Stimulated activated CD4-positive, alpha-beta T cell treated with anti-CD3 and anti-CD28 coated beads, Interleukin-1b, Interleukin-23, amount 100 ng/mL, for 48 hours (primary cell): ENCODE data around the gene SIT1.
"Not testable (repeated sequence)": the region's sequence is repeated elsewhere in the genome, so short reads cannot be mapped to it uniquely, and the experiment has no call there.

Experiments
- DNase-seq: peaks from one replicate; pipeline ENCODE4 v3.0.0-alpha.2; 2020

Gene SIT1

DNA sequence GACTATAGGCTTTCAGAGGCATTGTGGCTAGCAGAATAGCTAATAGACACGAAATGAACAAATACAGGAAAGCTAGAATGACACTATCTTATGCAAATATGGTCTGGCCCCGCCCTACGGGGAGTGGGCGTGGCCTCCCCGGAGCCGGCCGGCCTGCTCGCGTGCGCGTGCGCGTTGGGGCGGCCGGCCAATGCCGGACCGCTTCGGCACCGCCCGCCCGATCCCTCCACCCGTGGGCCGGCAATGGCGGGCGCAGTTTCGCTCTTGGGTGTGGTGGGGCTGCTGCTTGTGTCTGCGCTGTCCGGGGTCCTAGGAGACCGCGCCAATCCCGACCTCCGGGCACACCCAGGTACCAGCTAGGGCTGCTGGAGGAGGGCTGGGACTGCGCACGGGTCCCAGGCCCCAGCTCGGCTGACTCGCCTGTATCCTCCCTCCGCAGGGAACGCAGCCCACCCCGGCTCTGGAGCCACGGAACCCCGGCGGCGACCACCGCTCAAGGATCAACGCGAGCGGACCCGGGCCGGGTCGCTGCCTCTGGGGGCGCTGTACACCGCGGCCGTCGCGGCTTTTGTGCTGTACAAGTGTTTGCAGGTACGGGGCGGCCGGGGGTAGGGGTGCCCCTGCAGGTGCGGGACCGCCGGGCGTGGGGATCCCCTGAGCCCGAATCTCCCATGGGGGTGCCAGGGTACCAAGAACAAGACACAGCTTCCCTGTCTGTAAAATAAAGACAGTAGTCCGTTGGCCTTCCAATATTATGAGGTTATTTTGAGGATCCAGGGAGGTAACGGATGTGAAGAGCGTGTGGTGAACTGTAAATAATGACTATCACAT is 7.6 kb upstream of the SIT1 start, which contains the start of gene CCDC107:
Gene CCDC107 (plus strand): TSS at position 156 of the 831 bp plus-strand sequence. CDS start 88 bp downstream, at position 244.
- DNase-seq, result peak; percentile 74

GRCh38 chr9:35657546-35658136 is 6.9 kb upstream of the SIT1 start, which contains the start of gene RMRP:
Gene RMRP (minus strand): TSS chr9:35658019.
- DNase-seq, result peak; percentile 97

DNA sequence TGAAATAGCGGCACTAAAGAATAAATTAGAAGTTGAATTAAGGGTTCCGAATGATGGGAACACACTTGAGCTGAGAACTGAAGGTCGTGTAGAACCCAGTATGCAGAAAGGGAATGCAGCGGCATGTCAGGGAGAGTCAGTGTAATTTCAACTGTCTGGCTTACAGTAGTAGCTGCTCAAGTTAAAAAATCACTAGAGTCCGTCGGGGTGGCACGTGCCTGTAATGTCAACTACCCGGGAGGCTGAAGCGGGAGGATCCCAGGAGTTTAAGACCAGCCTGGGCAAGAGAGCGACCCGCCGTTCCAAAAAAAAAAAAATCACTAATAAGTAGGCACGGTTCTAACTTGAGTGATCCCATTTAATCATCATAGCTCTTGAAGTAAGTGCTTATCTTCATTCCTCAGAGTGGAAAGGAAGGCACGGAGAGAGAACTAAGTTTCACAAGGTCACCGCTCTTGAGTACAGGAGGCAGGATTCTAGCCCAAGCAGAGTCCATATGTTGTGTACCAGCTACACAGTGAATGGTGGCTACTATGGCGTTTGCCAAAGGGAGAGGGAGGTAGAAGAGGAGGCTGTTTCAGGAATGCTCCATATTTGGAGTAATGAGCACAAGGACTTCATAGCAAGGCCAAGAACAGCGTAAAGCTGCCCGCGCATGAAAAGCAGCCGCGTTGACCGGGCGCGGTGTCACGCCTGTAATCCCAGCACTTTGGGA is 6.3 kb upstream of the SIT1 start:
- no peak for DNase-seq

GRCh38 chr9:35656348-35656747 is 5.6 kb upstream of the SIT1 start:
- DNase-seq, result no peak

GRCh38 chr9:35653611-35654010 is 2.9 kb upstream of the SIT1 start:
- DNase-seq, result no peak

GRCh38 chr9:35652829-35653209 is 2.1 kb upstream of the SIT1 start:
- no peak for DNase-seq

- DNase-seq, result no peak
Measured at GRCh38 chr9:35651956-35652828, 1.5 kb upstream of the SIT1 start.

- peak; percentile 36 for DNase-seq
Measured at GRCh38 chr9:35649431-35650340, 1.0 kb downstream of the SIT1 start.

GRCh38 chr9:35646533-35647265 is 4.0 kb downstream of the SIT1 start:
- DNase-seq, result peak; percentile 89

- no peak for DNase-seq
Measured at GRCh38 chr9:35646153-35646532, 4.6 kb downstream of the SIT1 start.

GRCh38 chr9:35645736-35646135 is 5.0 kb downstream of the SIT1 start:
- DNase-seq, result not testable (repeated sequence)

- no peak for DNase-seq
Measured at GRCh38 chr9:35643046-35643445, 7.7 kb downstream of the SIT1 start.

DNA sequence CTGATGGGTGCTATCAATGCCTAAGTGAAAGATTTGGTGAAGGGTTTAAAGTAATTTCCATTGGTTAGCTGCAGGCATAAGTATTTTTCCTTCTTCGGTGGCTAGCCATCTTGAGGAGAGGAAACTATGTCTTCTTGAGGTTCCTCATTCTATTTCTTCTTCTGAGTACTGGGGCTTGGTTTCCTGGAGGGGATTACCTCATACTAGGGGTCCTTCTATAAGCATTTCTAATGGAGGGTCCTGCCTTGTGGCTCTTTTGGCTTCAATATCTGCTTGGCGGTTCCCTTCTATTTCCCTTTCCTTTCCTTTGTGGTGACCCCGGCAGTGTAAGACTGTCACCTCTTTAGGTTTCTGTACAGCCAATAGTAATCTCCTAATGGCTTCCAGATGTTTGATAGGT is 9.3 kb downstream of the SIT1 start:
- DNase-seq, result not testable (repeated sequence)

DNA sequence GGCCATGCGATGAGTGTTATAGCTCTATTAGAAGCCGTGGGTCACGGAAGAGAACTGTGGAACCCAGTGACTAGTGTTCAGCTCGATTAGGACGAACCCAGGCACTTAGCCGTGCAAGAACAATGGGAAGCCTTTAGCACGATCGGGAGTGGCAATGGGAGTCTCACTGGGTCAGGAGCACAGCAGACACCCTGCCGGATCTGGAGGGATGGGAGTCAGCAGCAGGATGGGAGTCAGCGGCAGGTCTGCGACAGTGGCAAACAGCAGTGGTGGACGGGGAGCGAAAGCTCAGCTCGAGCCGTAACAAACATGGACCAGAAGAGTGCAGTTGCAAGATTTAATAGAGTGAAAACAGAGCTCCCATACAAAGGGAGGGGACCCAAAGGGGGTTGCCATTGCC is 10.3 kb downstream of the SIT1 start:
- not testable (repeated sequence) for DNase-seq

- no peak for DNase-seq
Measured at GRCh38 chr9:35639631-35640030, 11.1 kb downstream of the SIT1 start.

DNA sequence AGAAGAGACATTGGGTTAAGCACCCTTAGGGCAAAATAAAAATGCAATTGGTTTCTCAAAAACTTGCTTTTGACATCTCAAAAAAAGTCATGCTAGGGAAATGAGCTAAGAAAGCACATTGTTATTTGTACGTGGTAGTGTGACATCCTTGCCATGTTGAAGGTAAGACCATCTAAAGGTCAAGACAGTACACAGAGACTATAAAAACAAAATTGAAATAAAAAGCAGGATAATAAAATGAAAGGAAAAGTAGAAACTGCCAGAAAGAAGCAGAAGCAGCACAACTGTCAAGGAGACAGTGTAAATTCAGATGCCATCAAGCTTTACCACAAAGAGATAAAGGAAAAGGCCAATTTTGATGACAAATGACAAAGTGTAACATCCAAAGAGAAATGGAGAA is 11.5 kb downstream of the SIT1 start:
- DNase-seq, result not testable (repeated sequence)

DNA sequence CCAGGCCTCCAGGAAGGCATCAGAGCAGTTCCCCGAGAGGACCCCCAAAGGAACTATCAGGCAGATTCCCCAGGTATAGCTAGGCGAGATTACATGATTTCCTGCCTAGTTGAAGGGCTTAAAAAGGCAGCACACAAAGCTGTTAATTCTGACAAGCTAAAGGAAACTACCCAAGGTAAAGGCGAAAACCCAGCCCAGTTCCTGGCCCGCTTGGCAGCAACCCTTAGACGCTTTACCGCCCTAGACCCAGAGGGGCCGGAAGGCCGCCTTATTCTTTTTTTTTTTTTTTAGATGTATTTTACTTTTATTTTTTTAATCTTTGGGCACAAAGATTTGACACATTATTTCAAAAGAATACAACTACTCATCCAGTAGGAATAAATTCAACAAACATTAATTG is 12.0 kb downstream of the SIT1 start:
- DNase-seq, result not testable (repeated sequence)

DNA sequence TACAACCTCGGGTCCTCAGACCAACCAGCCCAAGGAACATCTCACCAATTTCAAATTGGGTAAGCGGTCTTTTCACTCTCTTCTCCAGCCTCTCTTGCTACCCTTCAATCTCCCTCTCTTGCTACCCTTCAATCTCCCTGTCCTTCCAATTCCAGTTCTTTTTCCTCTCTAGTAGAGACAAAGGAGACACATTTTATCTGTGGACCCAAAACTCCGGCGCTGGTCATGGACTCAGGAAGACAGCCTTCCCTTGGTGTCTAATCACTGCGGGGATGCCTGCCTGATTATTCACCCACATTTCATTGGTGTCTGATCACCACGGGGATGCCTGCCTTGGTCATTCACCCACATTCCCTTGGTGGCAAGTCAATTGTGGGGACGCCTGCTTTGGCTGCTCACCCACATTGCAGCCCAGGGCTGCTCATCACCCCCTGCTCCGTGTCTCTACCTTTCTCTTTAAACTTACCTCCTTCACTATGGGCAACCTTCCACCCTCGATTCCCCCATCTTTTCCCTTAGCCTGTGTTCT is 13.2 kb downstream of the SIT1 start:
- not testable (repeated sequence) for DNase-seq

DNA sequence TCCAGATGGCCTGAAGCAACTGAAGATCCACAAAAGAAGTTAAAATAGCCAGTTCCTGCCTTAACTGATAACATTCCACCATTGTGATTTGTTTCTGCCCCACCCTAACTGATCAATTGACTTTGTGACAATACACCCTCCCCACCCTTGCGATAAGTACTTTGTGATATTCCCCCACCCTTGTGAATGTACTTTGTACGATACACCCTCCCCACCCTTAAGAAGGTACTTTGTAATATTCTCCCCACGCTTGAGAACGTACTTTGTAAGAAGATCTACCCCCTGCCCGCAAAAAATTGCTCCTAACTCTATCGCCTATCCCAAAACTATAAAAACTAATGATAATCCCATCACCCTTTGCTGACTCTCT is 13.9 kb downstream of the SIT1 start:
- not testable (repeated sequence) for DNase-seq

DNA sequence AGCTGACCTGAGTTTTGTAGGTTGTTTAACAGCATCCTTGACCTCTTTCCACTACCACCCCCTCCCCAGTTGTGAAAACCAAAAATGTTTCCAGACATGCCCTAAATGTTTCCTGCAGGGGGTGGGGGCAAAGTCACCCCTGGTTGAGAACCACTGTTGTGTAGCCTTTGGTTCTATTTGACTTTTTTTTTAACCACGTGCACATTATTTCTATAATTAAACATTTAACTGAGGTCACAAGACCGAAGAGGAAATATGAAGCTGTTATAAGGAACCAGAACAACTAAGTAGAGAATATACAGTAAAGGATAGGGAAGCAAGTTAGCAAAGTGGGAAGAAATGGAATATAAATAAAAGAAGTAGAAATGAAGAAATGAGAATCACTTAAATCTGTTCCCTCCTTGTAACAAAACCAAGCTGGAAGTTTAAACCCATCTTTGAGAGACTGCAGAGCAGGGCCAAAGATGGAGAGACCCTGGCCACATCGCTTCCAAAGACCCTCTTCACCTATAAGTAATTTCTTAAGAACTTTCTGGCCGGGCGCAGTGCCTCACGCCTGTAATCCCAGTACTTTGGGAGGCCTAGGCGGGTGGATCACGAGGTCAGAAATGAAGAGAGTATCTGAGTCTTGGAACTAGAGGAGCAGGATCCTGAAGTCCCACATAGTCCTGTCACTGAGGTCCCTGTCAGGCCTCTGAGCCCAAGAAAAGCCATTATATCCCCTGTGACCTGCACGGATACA is 14.4 kb downstream of the SIT1 start:
- DNase-seq, result no peak
